Testis (tissue), 3 donors: ENCODE results near the gene MARCHF11. TPM values are rescaled to one million over a fixed set of nuclear protein-coding genes. Genes with fewer than 3 reads are reported as not detected.

ENCODE experiments used
- DNase-seq: peaks from one replicate; pipeline ENCODE4 v3.0.0-alpha.2; 2019
- H3K27ac ChIP-seq, 2 donors: fragments of 200-600 bp; sonication (generic); one replicate each; pipeline ENCODE4 v1.5.1; 2019
- H3K27me3 ChIP-seq: fragments of 200-600 bp; sonication (generic); one replicate; pipeline ENCODE4 v1.5.1; 2019
- H3K36me3 ChIP-seq: fragments of 200-600 bp; sonication (generic); one replicate; pipeline ENCODE4 v1.5.1; 2017; ENCODE audit warnings: low read depth; ENCODE audit errors: missing control alignments
- H3K4me1 ChIP-seq: fragments of 200-600 bp; sonication (generic); one replicate; pipeline ENCODE4 v1.5.1; 2019
- H3K4me3 ChIP-seq, 2 donors: fragments of 200-600 bp; sonication (generic); one replicate each; pipeline ENCODE4 v1.5.1; 2017 to 2019
- H3K9me3 ChIP-seq: fragments of 200-600 bp; sonication (generic); one replicate; pipeline ENCODE4 v1.5.1; 2017
- POLR2A ChIP-seq: fragments of 450-650 bp; IDR thresholded peaks from one replicate; pipeline ENCODE4 v1.6.1; 2017; ENCODE audit warnings: antibody characterized with exemption, mild to moderate bottlenecking, moderate library complexity
- WGBS, 2 donors: methylation state at CpG; one replicate each; pipeline ENCODE4 v1.1.5; 2018; 5-methylcytosine and 5-hydroxymethylcytosine counted together
- intact Hi-C: fragments of 100-400 bp; cut with DNase I; formaldehyde crosslinking; loops from one replicate; pipeline ENCODE4 v1.15.1; 2023; ENCODE audit warnings: low total_unique reads
- polyA plus RNA-seq: library from polyadenylated mRNA; stranded (reverse); fragments of 350-450 nt; fragmentation: Illumina TruSeq; extraction: RNeasy Lipid Tissue Mini Kit (QIAGEN cat#74804); gene quantifications from one replicate; pipeline ENCODE4 v1.2.3, GENCODE V29; 2014; ENCODE audit warnings: low read depth, low replicate concordance; ENCODE audit not compliant: insufficient read depth
- total RNA-seq, 2 donors: library from RNA; depleted of rRNA; stranded (reverse); fragments of >200 nt; gene quantifications; one replicate each; pipeline ENCODE4 v1.2.3, GENCODE V29; 2016
- TF ChIP-seq, protein P1 (sequence below), 3 experiments: fragments of 450-650 bp in 2 of 3; fragments of 200-600 bp in 1 of 3; sonication (generic) in 1 of 3; IDR thresholded peaks; one replicate each; pipeline ENCODE4 v1.5.1; 2016 to 2019; ENCODE audit warnings: antibody characterized with exemption in 3 of 3, mild to moderate bottlenecking in 2 of 3, moderate library complexity in 1 of 3

The MARCHF11 gene
- total and polyA plus RNA-seq, 3 donors from 2014 or later: 28.7 to 189 (median 40.7) TPM

DNA sequence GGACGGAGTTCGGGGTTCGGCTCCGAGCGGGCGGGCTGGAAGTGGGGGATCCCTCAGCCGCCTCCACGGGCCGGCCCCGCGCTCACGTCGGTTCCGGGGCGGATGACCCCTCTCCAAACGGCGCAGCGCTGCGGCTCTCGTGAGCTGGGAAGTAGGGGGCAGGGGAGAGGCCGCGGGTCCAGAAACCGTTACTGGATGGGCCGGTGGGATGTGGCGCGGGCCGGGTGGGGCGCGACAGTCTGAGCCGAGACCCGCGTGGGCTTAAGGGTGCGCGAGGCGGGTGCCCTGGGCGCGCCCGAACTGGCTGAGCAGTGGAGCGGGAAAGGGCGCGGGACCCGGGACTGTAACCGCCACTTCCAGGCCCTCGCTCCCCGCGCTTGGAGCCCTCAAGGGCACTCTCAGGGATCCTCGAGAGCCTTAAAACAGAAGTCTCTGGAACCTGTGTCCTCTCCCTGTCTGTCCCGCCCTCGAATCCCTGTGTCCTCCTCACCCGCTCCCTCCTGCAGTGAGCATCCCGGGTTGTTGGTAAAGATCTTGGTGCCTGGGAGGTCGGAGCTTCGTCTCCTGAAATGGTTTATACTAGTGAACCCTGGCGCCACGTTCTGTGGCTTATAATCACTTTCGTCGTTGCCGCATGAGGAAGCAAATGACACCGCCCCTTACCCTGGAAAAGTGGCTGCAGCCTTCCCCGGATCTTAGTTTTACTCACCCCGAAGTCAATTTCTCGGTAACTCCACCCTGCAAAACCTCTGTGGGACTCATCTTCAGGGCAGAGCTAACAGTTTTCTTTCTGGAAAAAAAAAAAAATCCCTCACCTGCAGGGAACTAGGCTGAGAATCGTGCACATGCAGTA, 571 bp upstream of the MARCHF11 start:
- 1 to 2% methylated on average over 17 to 28 of the region's 63 CpGs for WGBS, 2 donors
- peak; percentile 24 for DNase-seq

DNA sequence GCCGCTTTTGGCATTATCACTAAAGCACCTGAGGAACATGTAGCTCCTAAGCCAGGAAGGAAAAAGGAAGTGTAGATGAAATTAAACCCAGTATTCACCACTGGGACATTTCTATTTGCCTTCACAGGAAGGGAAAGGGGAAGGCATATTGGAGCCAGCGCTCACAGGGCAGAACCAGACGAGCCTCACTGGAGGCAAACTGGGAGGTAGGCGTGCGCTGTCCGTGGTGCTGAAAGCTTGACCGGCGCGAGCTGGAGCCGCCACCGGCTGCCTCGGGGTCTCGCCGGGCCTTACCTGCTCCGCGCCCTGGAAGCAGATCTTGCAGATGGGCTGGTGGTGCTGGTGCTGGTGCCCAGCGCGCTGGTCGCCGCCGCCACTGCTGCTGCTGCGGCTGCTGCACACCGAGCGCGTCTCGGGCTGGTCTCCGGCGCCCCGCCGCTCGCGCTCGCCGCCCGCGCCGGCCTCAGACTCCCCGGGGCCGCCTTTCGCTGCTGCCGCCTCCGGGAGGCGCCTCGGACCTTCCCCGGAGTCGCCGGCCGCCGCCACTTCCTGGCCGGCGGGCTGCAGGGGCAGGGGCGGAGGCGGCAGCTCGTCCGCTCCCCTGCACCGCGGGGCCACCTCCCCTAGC, 732 bp downstream of the MARCHF11 start:
- Histone ChIP-seq H3K36me3 (no peaks in the 10 kb centered on the region), H3K27me3 (no peaks in the 10 kb centered on the region), H3K4me1 (peaks cover 15% of the 10 kb centered on the region), H3K9me3 (no peaks in the 10 kb centered on the region), H3K4me3 (peak overlapping the region; percentile 55 to 61), H3K27ac (no peak overlapping the region)
- no peak for TF ChIP-seq POLR2A
- TF ChIP-seq, protein P1, sequence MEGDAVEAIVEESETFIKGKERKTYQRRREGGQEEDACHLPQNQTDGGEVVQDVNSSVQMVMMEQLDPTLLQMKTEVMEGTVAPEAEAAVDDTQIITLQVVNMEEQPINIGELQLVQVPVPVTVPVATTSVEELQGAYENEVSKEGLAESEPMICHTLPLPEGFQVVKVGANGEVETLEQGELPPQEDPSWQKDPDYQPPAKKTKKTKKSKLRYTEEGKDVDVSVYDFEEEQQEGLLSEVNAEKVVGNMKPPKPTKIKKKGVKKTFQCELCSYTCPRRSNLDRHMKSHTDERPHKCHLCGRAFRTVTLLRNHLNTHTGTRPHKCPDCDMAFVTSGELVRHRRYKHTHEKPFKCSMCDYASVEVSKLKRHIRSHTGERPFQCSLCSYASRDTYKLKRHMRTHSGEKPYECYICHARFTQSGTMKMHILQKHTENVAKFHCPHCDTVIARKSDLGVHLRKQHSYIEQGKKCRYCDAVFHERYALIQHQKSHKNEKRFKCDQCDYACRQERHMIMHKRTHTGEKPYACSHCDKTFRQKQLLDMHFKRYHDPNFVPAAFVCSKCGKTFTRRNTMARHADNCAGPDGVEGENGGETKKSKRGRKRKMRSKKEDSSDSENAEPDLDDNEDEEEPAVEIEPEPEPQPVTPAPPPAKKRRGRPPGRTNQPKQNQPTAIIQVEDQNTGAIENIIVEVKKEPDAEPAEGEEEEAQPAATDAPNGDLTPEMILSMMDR (IDR thresholded peaks at IDR 0.05): no peak
- 4 to 7% methylated on average over 3 to 42 of the region's 57 CpGs for WGBS, 2 donors
- peak; percentile 89 for DNase-seq
- intact Hi-C loops: no loop called here

More for the DNA sequence above, 571 bp upstream of the MARCHF11 start:
- H3K27ac ChIP-seq: peak overlapping the region in 1 of 2 donors; percentile 39
- no peaks in the 10 kb centered on the region for H3K27me3 ChIP-seq
- intact Hi-C loops: no loop called here
- TF ChIP-seq POLR2A: no peak
- TF ChIP-seq, protein P1 (IDR thresholded peaks at IDR 0.05): no peak
- peaks cover 15% of the 10 kb centered on the region for H3K4me1 ChIP-seq
- H3K9me3 ChIP-seq: no peaks in the 10 kb centered on the region
- peak overlapping the region; percentile 55 to 61 for H3K4me3 ChIP-seq
- H3K36me3 ChIP-seq: no peaks in the 10 kb centered on the region

DNA sequence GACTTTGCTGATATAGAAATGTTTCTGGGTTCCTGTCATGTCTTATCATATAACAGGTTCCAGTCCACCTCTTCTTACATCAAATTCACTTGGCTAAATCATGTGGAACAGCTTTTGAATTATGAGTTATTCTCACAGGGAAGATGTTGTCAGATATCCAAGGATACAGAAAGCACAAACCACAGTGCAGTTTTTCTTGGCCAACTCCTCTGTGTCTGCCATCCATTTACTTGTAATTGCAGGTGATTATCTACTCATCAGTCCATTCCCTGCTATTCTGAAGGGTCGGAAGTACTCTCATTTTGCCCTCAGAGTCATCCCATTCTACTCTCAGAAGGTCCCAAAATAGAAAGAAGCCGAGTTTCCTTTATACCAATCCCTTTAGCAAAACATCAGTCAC, 10.0 kb downstream of the MARCHF11 start:
- DNase-seq: no peak
- no peaks in the 10 kb centered on the region for H3K36me3 ChIP-seq
- H3K4me1 ChIP-seq: no peaks in the 10 kb centered on the region
- no peaks in the 10 kb centered on the region for H3K9me3 ChIP-seq
- no peak overlapping the region for H3K27ac ChIP-seq
- no peaks in the 10 kb centered on the region for H3K27me3 ChIP-seq
- WGBS, 2 donors: 48 to 60% methylated on average over 2 of the region's 2 CpGs
- intact Hi-C loops: no loop called here
- H3K4me3 ChIP-seq: no peak overlapping the region
- TF ChIP-seq POLR2A: no peak
- TF ChIP-seq, protein P1 (IDR thresholded peaks at IDR 0.05): no peak

GRCh38 chr5:16160706-16161105, 18.9 kb downstream of the MARCHF11 start:
- no peaks in the 10 kb centered on the region for H3K27me3 ChIP-seq
- intact Hi-C loops: no loop called here
- H3K36me3 ChIP-seq: no peaks in the 10 kb centered on the region
- H3K27ac ChIP-seq: no peak overlapping the region
- TF ChIP-seq, protein P1 (IDR thresholded peaks at IDR 0.05): peak; percentile 32 to 44 (median 43)
- TF ChIP-seq POLR2A: no peak
- WGBS, 2 donors: 18 to 27% methylated on average over 5 of the region's 5 CpGs
- no peaks in the 10 kb centered on the region for H3K9me3 ChIP-seq
- peak; percentile 44 for DNase-seq
- H3K4me3 ChIP-seq: no peak overlapping the region
- H3K4me1 ChIP-seq: no peaks in the 10 kb centered on the region
